Subcutaneous adipose tissue (tissue), 4 donors: ENCODE results near the gene FDPS. TPM values are rescaled to one million over a fixed set of nuclear protein-coding genes. Genes with fewer than 3 reads are reported as not detected.

Source experiments
- CTCF ChIP-seq: fragments of 450-650 bp; IDR thresholded peaks from one replicate; pipeline ENCODE4 v1.5.1; 2016; ENCODE audit warnings: low read depth, mild to moderate bottlenecking, control low read depth, antibody characterized with exemption, moderate library complexity
- total RNA-seq, 4 donors: library from RNA; depleted of rRNA; stranded (reverse); fragments of >200 nt; gene quantifications; one replicate each; pipeline ENCODE4 v1.1.0, GENCODE V29; 2016

Gene FDPS
- total RNA-seq, 4 donors from 2014 or later = 54.0 to 105 (median 81.6) TPM

- TF ChIP-seq CTCF = no peak
Measured at GRCh38 chr1:155326631-155327037, 18.0 kb downstream of the FDPS start.

GRCh38 chr1:155327981-155328380, 19.3 kb downstream of the FDPS start:
- TF ChIP-seq CTCF = no peak

GRCh38 chr1:155329980-155330598, 21.4 kb downstream of the FDPS start:
- TF ChIP-seq CTCF = no peak

DNA sequence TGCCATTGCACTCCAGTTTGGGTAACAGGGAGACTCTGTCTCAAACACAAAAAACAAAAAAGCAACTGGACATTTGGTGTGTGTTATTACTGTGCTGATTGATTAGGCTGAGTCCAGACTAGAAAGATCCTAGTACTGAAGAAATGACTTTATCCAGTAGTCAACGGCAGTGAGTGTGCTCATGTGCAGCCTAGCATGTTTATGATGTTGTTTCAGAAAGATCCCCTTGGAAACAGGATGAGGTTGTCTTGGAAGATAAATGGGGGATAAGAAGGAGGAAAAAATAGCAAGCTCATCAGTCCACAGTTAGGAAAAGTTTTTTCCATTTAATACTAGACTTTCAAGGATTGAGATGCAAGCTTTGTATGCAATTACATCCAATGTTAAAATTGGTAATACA, 26.3 kb downstream of the FDPS start:
- TF ChIP-seq CTCF = no peak

GRCh38 chr1:155339515-155340097, 30.9 kb downstream of the FDPS start:
- no peak for TF ChIP-seq CTCF

- no peak for TF ChIP-seq CTCF
Measured at GRCh38 chr1:155342842-155343241, 34.2 kb downstream of the FDPS start.

- no peak for TF ChIP-seq CTCF
Measured at GRCh38 chr1:155352631-155353030, 44.0 kb downstream of the FDPS start.
